Activated T-cell treated with anti-CD3 and anti-CD28 coated beads, Interleukin-2, amount 50 U/mL, for 48 hours (primary cell): Measurements from ENCODE around the gene ERO1B.

Experiments
- DNase-seq, 2 experiments: peaks; one replicate each; pipeline ENCODE4 v3.0.0-alpha.2; 2020

Gene ERO1B

GRCh38 chr1:236176337-236177336, 105.1 kb downstream of the ERO1B start:
- DNase-seq = no peak

GRCh38 chr1:236175642-236176336, 106.0 kb downstream of the ERO1B start:
- DNase-seq = no peak

- DNase-seq = no peak
Measured at GRCh38 chr1:236173174-236173767, 108.5 kb downstream of the ERO1B start.

GRCh38 chr1:236172041-236172579, 109.6 kb downstream of the ERO1B start:
- DNase-seq = no peak

- DNase-seq = peak in 1 of 2 experiments; percentile 44
Measured at GRCh38 chr1:236168716-236169429, 112.9 kb downstream of the ERO1B start.

- no peak for DNase-seq
Measured at GRCh38 chr1:236167578-236167977, 114.2 kb downstream of the ERO1B start.

GRCh38 chr1:236167154-236167553, 114.6 kb downstream of the ERO1B start:
- no peak for DNase-seq

- DNase-seq = no peak
Measured at GRCh38 chr1:236166041-236166440, 115.7 kb downstream of the ERO1B start.
